ENCODE data around the gene PGLYRP1. TPM values are rescaled to one million over a fixed set of nuclear protein-coding genes. Genes with fewer than 3 reads are reported as not detected.

PGLYRP1 gene
- total and polyA plus RNA-seq, 12 donors = 0.16 to 1.1 (median 0.81) TPM; not detected in 9

- WGBS, 2 donors = 36% methylated on average over 7 of the region's 7 CpGs
- TF ChIP-seq, protein P1, sequence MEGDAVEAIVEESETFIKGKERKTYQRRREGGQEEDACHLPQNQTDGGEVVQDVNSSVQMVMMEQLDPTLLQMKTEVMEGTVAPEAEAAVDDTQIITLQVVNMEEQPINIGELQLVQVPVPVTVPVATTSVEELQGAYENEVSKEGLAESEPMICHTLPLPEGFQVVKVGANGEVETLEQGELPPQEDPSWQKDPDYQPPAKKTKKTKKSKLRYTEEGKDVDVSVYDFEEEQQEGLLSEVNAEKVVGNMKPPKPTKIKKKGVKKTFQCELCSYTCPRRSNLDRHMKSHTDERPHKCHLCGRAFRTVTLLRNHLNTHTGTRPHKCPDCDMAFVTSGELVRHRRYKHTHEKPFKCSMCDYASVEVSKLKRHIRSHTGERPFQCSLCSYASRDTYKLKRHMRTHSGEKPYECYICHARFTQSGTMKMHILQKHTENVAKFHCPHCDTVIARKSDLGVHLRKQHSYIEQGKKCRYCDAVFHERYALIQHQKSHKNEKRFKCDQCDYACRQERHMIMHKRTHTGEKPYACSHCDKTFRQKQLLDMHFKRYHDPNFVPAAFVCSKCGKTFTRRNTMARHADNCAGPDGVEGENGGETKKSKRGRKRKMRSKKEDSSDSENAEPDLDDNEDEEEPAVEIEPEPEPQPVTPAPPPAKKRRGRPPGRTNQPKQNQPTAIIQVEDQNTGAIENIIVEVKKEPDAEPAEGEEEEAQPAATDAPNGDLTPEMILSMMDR (IDR thresholded peaks at IDR 0.05) = peak in 1 of 9 donors; percentile 7
- no peak overlapping the region for H3K27ac ChIP-seq
- H3K4me3 ChIP-seq = no peak overlapping the region
- no peaks in the 10 kb centered on the region for H3K4me1 ChIP-seq
- no peak for ATAC-seq
- intact Hi-C loops (cut with DNase I) = no loop called here
- no peaks in the 10 kb centered on the region for H3K36me3 ChIP-seq
- DNase-seq = no peak
- peaks cover 0 to 20% (median 0%) of the 10 kb centered on the region in 11 donors for H3K9me3 ChIP-seq
- peaks cover 0 to 74% (median 61%) of the 10 kb centered on the region in 7 donors for H3K27me3 ChIP-seq
Measured at GRCh38 chr19:46049597-46049996, 26.7 kb upstream of the PGLYRP1 start.

DNA sequence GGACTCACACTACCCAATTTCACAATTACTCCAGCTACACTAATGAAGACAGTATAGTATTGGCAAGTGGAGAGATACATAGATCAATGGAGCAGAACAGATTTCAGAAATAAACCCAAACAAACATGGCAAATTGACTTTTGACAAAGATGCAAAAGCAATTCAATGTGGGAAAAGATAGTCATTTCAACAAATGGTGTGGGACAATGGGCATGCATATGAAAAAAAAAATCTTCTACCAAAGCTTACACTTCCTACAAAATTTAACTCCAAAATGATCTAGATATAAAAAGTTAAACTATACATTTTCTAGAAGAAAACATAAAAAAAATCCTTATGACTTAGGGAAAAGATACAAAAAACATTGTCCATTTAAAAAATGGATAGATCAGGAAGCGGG is 20.7 kb upstream of the PGLYRP1 start:
- H3K4me3 ChIP-seq = no peak overlapping the region
- peaks cover 0 to 13% (median 0%) of the 10 kb centered on the region in 11 donors for H3K9me3 ChIP-seq
- no peak overlapping the region for H3K27ac ChIP-seq
- intact Hi-C loops (cut with DNase I) = no loop called here
- ATAC-seq (no peak), DNase-seq (no peak)
- 84 to 95% methylated on average over 1 of the region's 1 CpG for WGBS, 2 donors
- no peaks in the 10 kb centered on the region for H3K36me3 ChIP-seq
- no peaks in the 10 kb centered on the region for H3K4me1 ChIP-seq
- H3K27me3 ChIP-seq = peaks cover 0 to 76% (median 61%) of the 10 kb centered on the region in 7 donors
- TF ChIP-seq, protein P1 (IDR thresholded peaks at IDR 0.05) = no peak

DNA sequence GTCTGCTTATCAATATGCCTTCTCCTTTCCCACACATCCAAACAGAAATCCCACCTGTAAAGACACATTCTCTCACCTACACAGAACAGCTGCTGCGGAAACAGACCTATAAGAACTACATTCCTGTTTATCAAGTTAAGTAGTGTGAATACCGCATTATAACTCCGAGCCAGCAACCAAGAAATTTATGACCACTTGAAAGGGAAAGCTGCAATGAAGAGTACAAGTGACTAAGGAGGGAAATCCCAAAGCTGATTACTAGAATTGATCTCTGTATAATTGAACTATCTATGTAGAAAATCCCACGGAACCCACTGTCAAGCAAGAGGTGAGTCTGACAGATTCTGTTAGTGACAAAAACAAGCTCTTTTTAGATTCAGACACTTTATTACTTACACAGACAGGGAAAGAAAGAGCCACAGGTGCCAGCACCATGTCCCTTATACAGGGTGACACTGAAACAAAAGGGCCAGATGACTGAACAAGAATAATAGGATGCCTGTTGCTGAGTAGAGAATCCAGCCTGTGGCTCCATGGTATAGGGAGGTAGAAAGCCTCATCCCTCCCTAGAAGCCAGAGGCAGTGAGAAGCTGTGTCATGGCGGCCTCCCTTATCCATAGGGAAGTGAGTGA is 19.5 kb upstream of the PGLYRP1 start:
- Histone ChIP-seq H3K36me3 (no peaks in the 10 kb centered on the region), H3K9me3 (peaks cover 0 to 12% (median 0%) of the 10 kb centered on the region in 11 donors), H3K27ac (no peak overlapping the region), H3K4me3 (no peak overlapping the region), H3K4me1 (no peaks in the 10 kb centered on the region), H3K27me3 (peaks cover 0 to 73% (median 50%) of the 10 kb centered on the region in 7 donors)
- TF ChIP-seq, protein P1 (IDR thresholded peaks at IDR 0.05) = no peak
- WGBS, 2 donors = 85 to 88% methylated on average over 5 of the region's 5 CpGs
- intact Hi-C loops (cut with DNase I) = no loop called here
- ATAC-seq = no peak
- no peak for DNase-seq

DNA sequence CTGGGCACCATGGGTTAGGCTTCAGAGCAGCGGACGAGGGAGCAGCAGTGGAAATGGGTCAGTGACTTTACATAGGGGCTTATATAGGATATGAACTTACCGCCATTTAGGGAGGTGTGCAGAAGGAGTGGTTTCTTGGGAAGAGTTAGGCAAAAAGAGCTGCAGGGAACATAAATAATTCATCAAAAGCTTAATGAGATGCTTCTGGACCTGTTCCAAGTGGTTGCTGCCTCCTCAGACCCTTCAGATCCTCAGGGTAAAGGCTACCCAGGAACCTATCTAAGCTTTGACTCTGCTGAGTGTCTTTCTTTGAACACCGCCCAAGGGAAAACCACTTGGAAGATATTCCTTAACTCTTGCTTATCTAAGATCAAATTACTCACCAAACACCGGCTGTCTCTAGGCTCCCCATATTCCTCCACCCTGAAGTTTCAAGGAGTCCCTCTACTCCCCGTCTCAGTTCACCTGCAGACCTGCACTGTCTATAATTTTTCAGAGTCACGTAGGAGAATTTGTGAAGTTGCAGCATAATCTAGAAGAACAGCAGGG is 18.2 kb upstream of the PGLYRP1 start, which contains the start of gene IGFL4:
IGFL4 (minus strand) TSS at position 51 of the 549 bp plus-strand sequence; CDS start at position 11, 40 bp downstream.
- WGBS, 2 donors = 50 to 57% methylated on average over 7 of the region's 7 CpGs
- H3K4me1 ChIP-seq = no peaks in the 10 kb centered on the region
- H3K27me3 ChIP-seq = peaks cover 0 to 69% (median 48%) of the 10 kb centered on the region in 7 donors
- H3K9me3 ChIP-seq = peaks cover 0 to 3% (median 0%) of the 10 kb centered on the region in 11 donors
- no peak for ATAC-seq
- H3K4me3 ChIP-seq = no peak within 1 kb of the TSS
- intact Hi-C loops (cut with DNase I) = no loop called here
- no peaks in the 10 kb centered on the region for H3K36me3 ChIP-seq
- no peak for DNase-seq
- TF ChIP-seq, protein P1 (IDR thresholded peaks at IDR 0.05) = no peak
- no peak within 1 kb of the TSS for H3K27ac ChIP-seq

All from heart right ventricle (tissue), 16 donors.